Suprapubic skin (tissue), 4 donors: ENCODE data around the gene PDE4D. TPM values are rescaled to one million over a fixed set of nuclear protein-coding genes. Genes with fewer than 3 reads are reported as not detected.

Experiments
- DNase-seq, 2 donors: peaks; one replicate each; pipeline ENCODE4 v3.0.0-alpha.2; 2019; ENCODE audit warnings: low spot score in 2 of 2
- H3K27ac ChIP-seq: fragments of 200-600 bp; sonication (generic); one replicate; pipeline ENCODE4 v1.5.1; 2019
- H3K27me3 ChIP-seq: fragments of 200-600 bp; sonication (generic); one replicate; pipeline ENCODE4 v1.5.1; 2019
- H3K36me3 ChIP-seq: fragments of 200-600 bp; sonication (generic); one replicate; pipeline ENCODE4 v1.5.1; 2019
- H3K4me1 ChIP-seq: fragments of 200-600 bp; sonication (generic); one replicate; pipeline ENCODE4 v1.5.1; 2019
- H3K4me3 ChIP-seq: fragments of 200-600 bp; sonication (generic); one replicate; pipeline ENCODE4 v1.5.1; 2019; ENCODE audit warnings: mild to moderate bottlenecking
- H3K9me3 ChIP-seq: fragments of 200-600 bp; sonication (generic); one replicate; pipeline ENCODE4 v1.5.1; 2019
- EP300 ChIP-seq: sonication (generic); formaldehyde crosslinking; IDR thresholded peaks from one replicate; pipeline ENCODE4 v1.6.1; 2017; ENCODE audit warnings: antibody characterized with exemption
- POLR2A ChIP-seq, 2 donors: fragments of 450-650 bp; IDR thresholded peaks; one replicate each; pipeline ENCODE4 v1.6.1; 2017; ENCODE audit warnings: antibody characterized with exemption in 2 of 2, mild to moderate bottlenecking in 2 of 2, moderate library complexity in 2 of 2
- POLR2AphosphoS5 ChIP-seq, 3 donors: sonication (generic); formaldehyde crosslinking; IDR thresholded peaks; one replicate each; pipeline ENCODE4 v1.6.1; 2017; ENCODE audit warnings: antibody characterized with exemption in 3 of 3
- WGBS: methylation state at CpG from one replicate; pipeline ENCODE4 v1.1.5; 2018; 5-methylcytosine and 5-hydroxymethylcytosine counted together
- total RNA-seq, 4 donors: library from RNA; depleted of rRNA; stranded (reverse); fragments of >200 nt; gene quantifications; one replicate each; pipeline ENCODE4 v1.1.0, GENCODE V29; 2016
- TF ChIP-seq, protein P1 (sequence below), 2 donors: fragments of 200-600 bp in 1 of 2; fragments of 450-650 bp in 1 of 2; sonication (generic) in 1 of 2; IDR thresholded peaks; one replicate each; pipeline ENCODE4 v1.5.1; 2016 to 2019; ENCODE audit warnings: antibody characterized with exemption in 2 of 2, mild to moderate bottlenecking in 1 of 2, moderate library complexity in 1 of 2

The PDE4D gene
- total RNA-seq, 4 donors from 2014 or later = 26.8 to 57.2 (median 29.9) TPM

DNA sequence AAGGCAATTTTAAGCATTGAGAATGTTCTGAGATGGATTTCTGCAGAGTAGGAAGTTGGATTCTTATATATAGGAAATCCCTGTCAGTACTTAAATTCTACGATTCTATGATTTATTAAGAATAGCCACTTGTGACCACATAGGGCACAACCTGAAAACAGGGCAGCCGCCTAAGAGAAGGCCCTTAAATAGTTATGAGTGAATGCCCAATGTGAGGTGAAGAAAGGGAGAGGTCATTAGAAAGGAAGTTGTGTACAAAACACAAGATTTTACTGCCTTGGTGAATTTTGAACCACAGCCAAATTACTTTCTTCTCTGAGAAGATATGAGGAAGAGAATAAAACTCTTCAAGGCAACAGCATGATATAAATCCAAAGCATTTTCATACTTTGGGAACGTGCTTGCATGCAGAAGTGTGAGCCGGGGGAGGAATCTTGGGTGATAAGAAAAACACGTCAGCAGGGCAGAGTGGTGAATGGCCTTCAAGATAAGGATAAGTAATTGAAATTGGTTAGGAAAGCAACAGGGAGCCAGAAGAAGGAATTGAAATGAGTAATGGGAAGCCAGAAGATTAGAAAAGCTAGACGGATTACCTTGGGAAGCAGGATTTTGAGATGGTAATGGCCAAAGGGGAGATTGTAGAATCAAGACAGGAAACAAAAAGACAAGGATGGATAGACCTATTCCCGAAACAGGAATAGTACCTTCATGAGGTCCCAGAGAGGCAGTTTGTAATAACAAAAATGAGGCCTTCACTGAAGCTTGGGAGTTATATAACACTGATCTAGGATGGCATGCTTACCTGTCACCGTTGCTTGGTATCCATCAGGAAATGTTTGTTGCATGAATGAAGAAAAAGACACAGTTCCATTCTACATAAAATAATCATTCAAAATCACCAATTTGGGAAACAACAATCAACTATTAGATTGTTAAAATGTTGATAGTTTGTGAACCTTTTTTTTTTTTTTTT lies 244.3 kb downstream of the PDE4D start:
- Histone ChIP-seq H3K27ac (no peak overlapping the region), H3K4me1 (no peaks in the 10 kb centered on the region), H3K9me3 (no peaks in the 10 kb centered on the region), H3K36me3 (no peaks in the 10 kb centered on the region), H3K4me3 (no peak overlapping the region), H3K27me3 (no peaks in the 10 kb centered on the region)
- no peak for DNase-seq
- TF ChIP-seq, protein P1, sequence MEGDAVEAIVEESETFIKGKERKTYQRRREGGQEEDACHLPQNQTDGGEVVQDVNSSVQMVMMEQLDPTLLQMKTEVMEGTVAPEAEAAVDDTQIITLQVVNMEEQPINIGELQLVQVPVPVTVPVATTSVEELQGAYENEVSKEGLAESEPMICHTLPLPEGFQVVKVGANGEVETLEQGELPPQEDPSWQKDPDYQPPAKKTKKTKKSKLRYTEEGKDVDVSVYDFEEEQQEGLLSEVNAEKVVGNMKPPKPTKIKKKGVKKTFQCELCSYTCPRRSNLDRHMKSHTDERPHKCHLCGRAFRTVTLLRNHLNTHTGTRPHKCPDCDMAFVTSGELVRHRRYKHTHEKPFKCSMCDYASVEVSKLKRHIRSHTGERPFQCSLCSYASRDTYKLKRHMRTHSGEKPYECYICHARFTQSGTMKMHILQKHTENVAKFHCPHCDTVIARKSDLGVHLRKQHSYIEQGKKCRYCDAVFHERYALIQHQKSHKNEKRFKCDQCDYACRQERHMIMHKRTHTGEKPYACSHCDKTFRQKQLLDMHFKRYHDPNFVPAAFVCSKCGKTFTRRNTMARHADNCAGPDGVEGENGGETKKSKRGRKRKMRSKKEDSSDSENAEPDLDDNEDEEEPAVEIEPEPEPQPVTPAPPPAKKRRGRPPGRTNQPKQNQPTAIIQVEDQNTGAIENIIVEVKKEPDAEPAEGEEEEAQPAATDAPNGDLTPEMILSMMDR (IDR thresholded peaks at IDR 0.05) = no peak
- TF ChIP-seq EP300 = no peak
- no peak for TF ChIP-seq POLR2A (IDR thresholded peaks at IDR 0.05)
- TF ChIP-seq POLR2AphosphoS5 (IDR thresholded peaks at IDR 0.05) = no peak
- 71% methylated on average over 8 of the region's 8 CpGs for WGBS

DNA sequence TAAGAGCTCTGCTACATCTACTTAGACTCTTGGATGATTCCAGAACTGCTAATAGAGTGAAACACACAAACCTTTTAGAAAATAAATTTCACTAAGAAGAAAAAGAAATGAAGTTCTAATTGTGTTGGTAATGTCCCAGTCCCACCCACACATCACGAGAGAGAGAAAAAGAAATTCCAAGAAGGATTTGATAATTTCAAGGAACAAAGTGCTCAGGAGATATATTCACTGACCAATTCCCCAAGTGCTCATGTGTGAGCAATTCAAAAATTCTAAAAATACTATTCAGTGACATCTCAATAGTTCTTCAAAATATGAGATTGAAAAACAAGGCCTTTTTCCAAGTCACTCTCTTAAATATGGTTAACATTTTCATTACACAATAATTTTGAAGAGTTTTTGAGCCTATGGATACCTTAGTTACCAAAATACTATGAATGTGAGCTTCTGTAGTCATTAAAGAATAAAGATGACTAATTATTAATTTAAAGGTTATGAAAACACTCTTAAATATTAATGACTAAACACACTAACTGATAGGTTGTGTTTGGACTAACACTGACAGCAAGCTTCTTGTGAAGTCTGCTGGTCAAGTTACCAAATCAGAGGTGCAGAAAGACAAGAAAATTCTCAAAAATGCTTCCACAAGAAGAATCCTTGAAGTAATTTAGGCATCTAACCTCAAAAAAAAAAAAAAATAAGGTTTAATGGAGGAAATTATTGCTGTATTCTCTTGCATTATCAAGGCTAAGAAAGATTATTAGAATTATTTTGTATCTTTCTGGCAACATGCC lies 245.3 kb downstream of the PDE4D start:
- 61% methylated on average over 1 of the region's 1 CpG for WGBS
- no peaks in the 10 kb centered on the region for H3K4me1 ChIP-seq
- no peaks in the 10 kb centered on the region for H3K36me3 ChIP-seq
- H3K9me3 ChIP-seq = no peaks in the 10 kb centered on the region
- TF ChIP-seq POLR2AphosphoS5 (IDR thresholded peaks at IDR 0.05) (no peak), POLR2A (IDR thresholded peaks at IDR 0.05) (no peak), EP300 (no peak)
- TF ChIP-seq, protein P1 (IDR thresholded peaks at IDR 0.05) = no peak
- H3K27me3 ChIP-seq = no peaks in the 10 kb centered on the region
- no peak overlapping the region for H3K27ac ChIP-seq
- no peak overlapping the region for H3K4me3 ChIP-seq
- DNase-seq = no peak

DNA sequence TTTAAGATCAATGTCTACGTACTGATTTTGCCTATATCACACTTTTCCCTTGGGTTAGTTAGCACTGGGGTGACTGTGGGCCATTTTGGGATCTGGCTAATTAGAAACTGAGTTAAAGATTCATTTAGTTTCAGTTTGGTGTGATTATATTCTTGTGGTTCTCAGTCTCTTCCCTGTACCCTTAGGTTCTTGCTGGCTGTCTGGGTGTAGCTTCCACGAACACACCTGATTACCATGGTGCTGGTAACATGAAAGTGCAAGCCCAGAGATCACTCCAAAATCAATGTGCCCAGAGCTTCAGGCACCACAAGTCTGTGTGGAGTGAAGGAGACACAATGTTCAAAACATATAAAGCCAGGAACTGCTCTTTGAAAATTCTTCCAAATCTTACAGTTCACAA lies 248.1 kb downstream of the PDE4D start:
- Histone ChIP-seq H3K27me3 (no peaks in the 10 kb centered on the region), H3K27ac (no peak overlapping the region), H3K36me3 (no peaks in the 10 kb centered on the region), H3K4me1 (no peaks in the 10 kb centered on the region), H3K4me3 (no peak overlapping the region), H3K9me3 (no peaks in the 10 kb centered on the region)
- no peak for TF ChIP-seq POLR2AphosphoS5 (IDR thresholded peaks at IDR 0.05)
- no peak for TF ChIP-seq EP300
- TF ChIP-seq, protein P1 (IDR thresholded peaks at IDR 0.05) = no peak
- no peak for TF ChIP-seq POLR2A (IDR thresholded peaks at IDR 0.05)
- 61% methylated on average over 2 of the region's 2 CpGs for WGBS
- no peak for DNase-seq

GRCh38 chr5:59640411-59640810 lies 253.1 kb downstream of the PDE4D start:
- no peak overlapping the region for H3K27ac ChIP-seq
- H3K36me3 ChIP-seq = no peaks in the 10 kb centered on the region
- no peaks in the 10 kb centered on the region for H3K4me1 ChIP-seq
- 100% methylated on average over 1 of the region's 1 CpG for whole genome bisulfite sequencing
- no peak overlapping the region for H3K4me3 ChIP-seq
- no peaks in the 10 kb centered on the region for H3K9me3 ChIP-seq
- DNase-seq = no peak
- TF ChIP-seq POLR2AphosphoS5 (IDR thresholded peaks at IDR 0.05) (no peak), EP300 (no peak), POLR2A (IDR thresholded peaks at IDR 0.05) (no peak)
- TF ChIP-seq, protein P1 (IDR thresholded peaks at IDR 0.05) = no peak
- no peaks in the 10 kb centered on the region for H3K27me3 ChIP-seq
